Body of pancreas (tissue), 4 donors: ENCODE measurements around the gene NXPH4. TPM values are rescaled to one million over a fixed set of nuclear protein-coding genes. Genes with fewer than 3 reads are reported as not detected.
A peak's percentile ranks its signal among the peaks of the same experiment; 100 is the strongest.

Source experiments
- ATAC-seq: fragments of 150-250 bp; one replicate; pipeline ENCODE4 v1.9.1; 2016
- DNase-seq, 4 donors: peaks; one replicate each; pipeline ENCODE4 v3.0.0-alpha.2; 2019
- H3K27ac ChIP-seq, 4 donors: fragments of 200-600 bp; sonication (generic); 1 replicate in 3 of 4; 2 replicates in 1 of 4; pipeline versions ENCODE4 v1.5.1 to v1.6.1; 2016 to 2019; ENCODE audit warnings: mild to moderate bottlenecking in 1 of 4, mixed read lengths in 1 of 4, moderate library complexity in 1 of 4
- H3K27me3 ChIP-seq, 2 donors: fragments of 200-600 bp; sonication (generic); one replicate each; pipeline ENCODE4 v1.6.0; 2016; ENCODE audit warnings: mild to moderate bottlenecking in 1 of 2
- H3K36me3 ChIP-seq, 2 donors: fragments of 200-600 bp; sonication (generic); replicated peaks in 1 of 2; 2 replicates each; pipeline ENCODE4 v1.5.1; 2016; ENCODE audit warnings: low read depth in 2 of 2; ENCODE audit not compliant: insufficient read depth in 1 of 2
- H3K4me1 ChIP-seq: fragments of 200-600 bp; sonication (generic); one replicate; pipeline ENCODE4 v1.6.0; 2016
- H3K4me3 ChIP-seq, 2 donors: fragments of 200-600 bp; sonication (generic); 1 replicate in 1 of 2; 2 replicates in 1 of 2; pipeline ENCODE4 v1.5.1; 2016 to 2019
- H3K9me3 ChIP-seq, 3 donors: fragments of 200-600 bp; sonication (generic); 1 replicate in 2 of 3; 2 replicates in 1 of 3; pipeline ENCODE4 v1.5.1; 2016
- CTCF ChIP-seq, 7 experiments: fragments of 450-650 bp in 4 of 7; fragments of 200-600 bp in 3 of 7; sonication (generic) in 3 of 7; IDR thresholded peaks; one replicate each; pipeline ENCODE4 v1.5.1; 2016 to 2019; ENCODE audit warnings: antibody characterized with exemption in 7 of 7
- POLR2A ChIP-seq, 3 donors: fragments of 450-650 bp; IDR thresholded peaks; one replicate each; pipeline ENCODE4 v1.6.1; 2016; ENCODE audit warnings: antibody characterized with exemption in 3 of 3, mild to moderate bottlenecking in 2 of 3
- WGBS, 2 donors: methylation state at CpG; one replicate each; pipeline ENCODE4 v1.1.5; 2017; 5-methylcytosine and 5-hydroxymethylcytosine counted together
- intact Hi-C: fragments of 100-400 bp; cut with DNase I; formaldehyde crosslinking; loops from one replicate; pipeline ENCODE4 v1.15.1; 2023
- total RNA-seq, 2 donors: library from RNA; depleted of rRNA; stranded (reverse); fragments of >200 nt; gene quantifications; one replicate each; pipeline ENCODE4 v1.1.0, GENCODE V29; 2016

The NXPH4 gene
- total RNA-seq, 2 donors from 2014 or later: 2.9 to 4.6 TPM

GRCh38 chr12:57227315-57228115 is 10.9 kb downstream of the NXPH4 start:
- Histone ChIP-seq H3K4me3 (no peak overlapping the region), H3K27ac (no peak overlapping the region), H3K9me3 (no peaks in the 10 kb centered on the region), H3K36me3 (peaks cover 0 to 4% of the 10 kb centered on the region in 2 donors), H3K4me1 (peaks cover 35% of the 10 kb centered on the region), H3K27me3 (peaks cover 0 to 11% of the 10 kb centered on the region in 2 donors)
- TF ChIP-seq POLR2A (IDR thresholded peaks at IDR 0.05) (no peak), CTCF (IDR thresholded peaks at IDR 0.05) (no peak)
- ATAC-seq (no peak), DNase-seq (no peak)
- WGBS, 2 donors: 64 to 84% methylated on average over 7 to 8 of the region's 8 CpGs
- intact Hi-C loops: no loop called here

GRCh38 chr12:57229046-57229633 is 12.5 kb downstream of the NXPH4 start:
- peak overlapping the region in 2 of 4 donors; percentile 66 to 72 for H3K27ac ChIP-seq
- peaks cover 8 to 12% of the 10 kb centered on the region in 2 donors for H3K36me3 ChIP-seq
- DNase-seq (no peak), ATAC-seq (no peak)
- intact Hi-C loops: no loop called here
- no peaks in the 10 kb centered on the region for H3K9me3 ChIP-seq
- 9 to 11% methylated on average over 9 of the region's 9 CpGs for WGBS, 2 donors
- peaks cover 0 to 8% of the 10 kb centered on the region in 2 donors for H3K27me3 ChIP-seq
- no peak overlapping the region for H3K4me3 ChIP-seq
- H3K4me1 ChIP-seq: peaks cover 35% of the 10 kb centered on the region
- peak in 2 of 7 experiments; percentile 9 to 26 for TF ChIP-seq CTCF (IDR thresholded peaks at IDR 0.05)
- TF ChIP-seq POLR2A (IDR thresholded peaks at IDR 0.05): no peak

- DNase-seq: peak; percentile 95 to 99 (median 97)
- WGBS, 2 donors: 1% methylated on average over 33 to 42 of the region's 42 CpGs
- H3K36me3 ChIP-seq: peaks cover 8 to 12% of the 10 kb centered on the region in 2 donors
- H3K27me3 ChIP-seq: peaks cover 0 to 2% of the 10 kb centered on the region in 2 donors
- intact Hi-C loops: no loop called here
- H3K4me3 ChIP-seq: peak within 1 kb of the TSS; percentile 18 to 32
- H3K4me1 ChIP-seq: peaks cover 34% of the 10 kb centered on the region
- no peaks in the 10 kb centered on the region for H3K9me3 ChIP-seq
- TF ChIP-seq POLR2A (IDR thresholded peaks at IDR 0.05): peak; percentile 17 to 59 (median 47)
- peak in 1 of 7 experiments; percentile 41 for TF ChIP-seq CTCF (IDR thresholded peaks at IDR 0.05)
- ATAC-seq: peak; percentile 91
- peak within 1 kb of the TSS; percentile 12 to 72 (median 60) for H3K27ac ChIP-seq
These were observed 13.2 kb downstream of the NXPH4 start, which contains the start of gene SHMT2 for GRCh38 chr12:57229634-57230380. SHMT2 (plus strand) TSS chr12:57229711; CDS start chr12:57229779, 68 bp downstream.

GRCh38 chr12:57230381-57231155 is 14.0 kb downstream of the NXPH4 start:
- Histone ChIP-seq H3K9me3 (no peaks in the 10 kb centered on the region), H3K27ac (peak overlapping the region in 3 of 4 donors; percentile 12 to 72 (median 66)), H3K36me3 (peaks cover 8 to 12% of the 10 kb centered on the region in 2 donors), H3K4me1 (peaks cover 29% of the 10 kb centered on the region), H3K27me3 (no peaks in the 10 kb centered on the region), H3K4me3 (peak overlapping the region in 1 of 2 donors; percentile 32)
- intact Hi-C loops: no loop called here
- TF ChIP-seq CTCF (IDR thresholded peaks at IDR 0.05) (no peak), POLR2A (IDR thresholded peaks at IDR 0.05) (no peak)
- WGBS, 2 donors: 30 to 35% methylated on average over 10 of the region's 10 CpGs
- DNase-seq (peak in 1 of 4 donors; percentile 37), ATAC-seq (no peak)
